Common myeloid progenitor, CD34-positive (primary cell): ENCODE data around the gene LIMCH1.

Source experiments
- CTCF ChIA-PET: fragments of 350-600 bp; sonication (Branson Sonifier 250); formaldehyde crosslinking; loops from one replicate; lab custom pipeline; 2021; ENCODE audit warnings: antibody characterized with exemption; lab: Charles Lee
- POLR2A ChIA-PET: fragments of 350-600 bp; sonication (Branson Sonifier 250); formaldehyde crosslinking; loops from one replicate; lab custom pipeline; 2021; ENCODE audit warnings: antibody characterized with exemption; lab: Charles Lee
- DNase-seq, 3 donors: peaks; one replicate each; pipeline versions ENCODE4 v3.0.0 to v3.0.0-alpha.2; 2013
- H3K27ac ChIP-seq, 2 experiments: 1 replicate in 1 of 2; 2 replicates in 1 of 2; pipeline ENCODE4 v1.7.0; 2013; ENCODE audit warnings: inconsistent platforms in 2 of 2, low read length in 2 of 2, mild to moderate bottlenecking in 2 of 2, low read depth in 1 of 2, moderate library complexity in 1 of 2; ENCODE audit not compliant: severe bottlenecking in 2 of 2, insufficient read depth in 1 of 2, poor library complexity in 1 of 2
- H3K27me3 ChIP-seq, 5 experiments: replicated peaks in 2 of 5; 1 replicate in 3 of 5; 2 replicates in 2 of 5; pipeline versions ENCODE4 v1.6.1 to v1.7.0; 2013; ENCODE audit warnings: low read length in 4 of 5, mild to moderate bottlenecking in 2 of 5, moderate library complexity in 2 of 5, inconsistent platforms in 1 of 5; ENCODE audit not compliant: insufficient read depth in 5 of 5, control insufficient read depth in 4 of 5
- H3K36me3 ChIP-seq, 4 experiments: 1 replicate in 2 of 4; 2 replicates in 2 of 4; pipeline versions ENCODE4 v1.6.1 to v1.7.0; 2013; ENCODE audit warnings: low read length in 3 of 4, control low read depth in 1 of 4, mild to moderate bottlenecking in 1 of 4; ENCODE audit not compliant: control insufficient read depth in 4 of 4, insufficient read depth in 4 of 4
- H3K4me1 ChIP-seq, 4 experiments: 1 replicate in 3 of 4; 2 replicates in 1 of 4; pipeline versions ENCODE4 v1.6.1 to v1.7.1; 2013; ENCODE audit warnings: low read length in 3 of 4, mild to moderate bottlenecking in 3 of 4, control low read depth in 1 of 4, inconsistent platforms in 1 of 4, moderate library complexity in 1 of 4; ENCODE audit not compliant: control insufficient read depth in 4 of 4, insufficient read depth in 4 of 4; ENCODE audit errors: control extremely low read depth in 1 of 4
- H3K4me3 ChIP-seq, 7 experiments: 1 replicate in 4 of 7; 2 replicates in 3 of 7; pipeline versions ENCODE4 v1.5.1 to v1.7.0; 2013; ENCODE audit warnings: mild to moderate bottlenecking in 7 of 7, low read length in 6 of 7, moderate library complexity in 6 of 7, inconsistent platforms in 2 of 7, low read depth in 2 of 7, control low read depth in 1 of 7; ENCODE audit not compliant: insufficient read depth in 4 of 7, control insufficient read depth in 1 of 7; ENCODE audit errors: extremely low read depth in 1 of 7
- H3K9me3 ChIP-seq, 5 experiments: 1 replicate in 4 of 5; 2 replicates in 1 of 5; pipeline versions ENCODE4 v1.6.1 to v1.7.1; 2013; ENCODE audit warnings: low read length in 4 of 5, mild to moderate bottlenecking in 2 of 5, inconsistent platforms in 1 of 5, low read depth in 1 of 5, moderate library complexity in 1 of 5; ENCODE audit not compliant: control insufficient read depth in 4 of 5, insufficient read depth in 2 of 5; ENCODE audit errors: control extremely low read depth in 1 of 5
- WGBS: methylation state at CpG from one replicate; pipeline ENCODE4 v1.1.5; 2013; ENCODE audit not compliant: insufficient coverage; 5-methylcytosine and 5-hydroxymethylcytosine counted together

Gene LIMCH1

DNA sequence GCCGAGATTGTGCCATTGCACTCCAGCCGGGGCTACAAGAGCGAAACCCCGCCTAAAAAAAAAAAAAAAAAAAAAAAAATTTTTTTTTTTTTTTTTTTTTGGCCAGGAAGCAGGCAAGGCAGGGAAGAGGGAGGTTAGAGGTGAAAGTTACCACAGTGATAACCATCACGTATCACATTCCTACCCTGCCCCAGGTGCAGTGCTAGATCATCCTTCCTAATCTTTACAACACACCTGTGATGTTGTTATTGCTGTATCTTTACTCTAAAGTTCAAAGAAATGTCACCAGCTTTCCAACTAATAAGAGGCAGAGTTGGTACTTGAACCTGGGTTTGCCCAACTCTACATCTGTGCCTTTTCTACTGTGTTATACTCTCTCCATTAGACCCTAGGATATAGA is 7.2 kb upstream of the LIMCH1 start:
- no peak for DNase-seq
- H3K36me3 ChIP-seq = no peaks in the 10 kb centered on the region
- no peaks in the 10 kb centered on the region for H3K9me3 ChIP-seq
- ChIA-PET POLR2A (no interaction called here), CTCF (interaction anchor here (1.1 to 1.2 kb wide), 2 partner anchors 11 to 50 kb away, joined by 3 to 4 read pairs; no protein-coding TSS in a partner anchor)
- no peak overlapping the region for H3K4me3 ChIP-seq
- H3K4me1 ChIP-seq = peaks cover 0 to 3% (median 0%) of the 10 kb centered on the region in 4 experiments
- H3K27ac ChIP-seq = no peak overlapping the region
- no CpG with 5 or more reads among the region's 5 CpGs for WGBS
- no peaks in the 10 kb centered on the region for H3K27me3 ChIP-seq

DNA sequence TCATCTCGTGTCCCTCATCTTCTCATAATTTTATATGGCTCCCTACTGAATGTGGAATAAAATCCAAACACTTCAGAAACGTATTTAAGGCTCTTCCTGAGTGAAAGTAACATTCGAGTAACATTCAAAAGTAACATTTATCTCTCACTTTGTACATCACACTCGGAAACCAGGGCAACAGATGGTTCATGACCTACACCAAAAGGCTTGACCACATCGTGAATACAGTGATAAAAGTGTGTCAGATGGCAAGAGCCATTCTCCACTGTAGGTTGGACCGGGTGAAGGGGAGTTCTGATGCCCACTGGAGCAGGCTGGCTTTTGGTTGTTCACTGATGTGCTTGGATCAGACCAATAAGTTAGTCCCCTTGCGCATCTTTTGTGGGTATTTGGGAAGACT is 5.6 kb upstream of the LIMCH1 start:
- 89% methylated on average over 5 of the region's 7 CpGs for WGBS
- Histone ChIP-seq H3K9me3 (no peaks in the 10 kb centered on the region), H3K27ac (no peak overlapping the region), H3K36me3 (no peaks in the 10 kb centered on the region), H3K4me3 (no peak overlapping the region), H3K27me3 (no peaks in the 10 kb centered on the region), H3K4me1 (peaks cover 0 to 12% (median 2%) of the 10 kb centered on the region in 4 experiments)
- ChIA-PET POLR2A (no interaction called here), CTCF (interaction anchor here (1.8 kb wide), 1 partner anchor 14 kb away, joined by 5 read pairs; no protein-coding TSS in a partner anchor)
- no peak for DNase-seq

DNA sequence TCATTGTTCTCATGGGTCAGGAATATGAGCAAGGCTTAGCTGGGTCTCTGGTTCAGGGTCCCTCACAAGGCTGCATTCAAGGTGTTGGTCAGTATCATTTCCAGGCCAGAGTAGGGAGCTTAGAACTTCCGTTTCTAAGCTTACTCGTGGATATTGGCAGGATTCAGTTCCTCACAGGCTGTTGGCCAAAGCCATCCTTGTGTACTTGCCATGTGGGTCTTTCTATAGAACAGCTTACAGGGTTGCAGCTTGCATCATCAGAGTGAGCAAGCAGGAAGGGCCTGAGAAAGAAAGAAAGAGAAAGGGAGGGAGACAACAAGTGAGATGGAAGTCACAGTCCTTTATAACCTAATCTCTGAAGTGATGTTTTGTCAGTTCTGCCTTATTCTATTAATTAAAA is 5.1 kb upstream of the LIMCH1 start:
- DNase-seq = no peak
- ChIA-PET POLR2A (no interaction called here), CTCF (interaction anchor here (1.8 kb wide), 1 partner anchor 13 kb away, joined by 5 read pairs; no protein-coding TSS in a partner anchor)
- no peaks in the 10 kb centered on the region for H3K9me3 ChIP-seq
- no peaks in the 10 kb centered on the region for H3K36me3 ChIP-seq
- H3K4me3 ChIP-seq = no peak overlapping the region
- H3K27ac ChIP-seq = no peak overlapping the region
- no peaks in the 10 kb centered on the region for H3K27me3 ChIP-seq
- H3K4me1 ChIP-seq = peaks cover 0 to 15% (median 2%) of the 10 kb centered on the region in 4 experiments
- WGBS = 88% methylated on average over 2 of the region's 2 CpGs

DNA sequence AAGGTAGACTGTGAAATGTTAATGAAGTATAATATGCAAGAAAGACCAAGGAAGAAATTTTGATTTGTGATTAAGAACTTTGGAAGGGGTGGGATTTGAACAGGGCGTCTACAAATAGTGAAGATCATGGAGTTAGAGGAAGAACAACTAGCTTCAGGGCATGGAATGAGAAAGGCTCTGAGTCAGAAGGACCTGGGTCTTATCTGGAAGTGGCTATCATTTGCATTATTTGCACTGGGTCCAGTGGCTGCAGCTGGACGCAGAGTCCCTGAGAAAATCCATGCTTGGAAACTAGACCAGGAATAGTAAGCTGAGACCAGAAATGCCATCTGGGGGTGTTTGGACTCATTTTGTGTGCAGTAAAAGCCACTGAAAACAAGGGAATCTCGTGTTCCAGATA is 4.3 kb upstream of the LIMCH1 start:
- DNase-seq = no peak
- Histone ChIP-seq H3K9me3 (no peaks in the 10 kb centered on the region), H3K4me3 (no peak overlapping the region), H3K27me3 (no peaks in the 10 kb centered on the region), H3K36me3 (no peaks in the 10 kb centered on the region), H3K4me1 (peaks cover 0 to 23% (median 2%) of the 10 kb centered on the region in 4 experiments), H3K27ac (no peak overlapping the region)
- WGBS = 100% methylated on average over 3 of the region's 3 CpGs
- CTCF ChIA-PET = interaction anchor here (1.8 kb wide), 1 partner anchor 12 kb away, joined by 5 read pairs; no protein-coding TSS in a partner anchor
- POLR2A ChIA-PET = no interaction called here

DNA sequence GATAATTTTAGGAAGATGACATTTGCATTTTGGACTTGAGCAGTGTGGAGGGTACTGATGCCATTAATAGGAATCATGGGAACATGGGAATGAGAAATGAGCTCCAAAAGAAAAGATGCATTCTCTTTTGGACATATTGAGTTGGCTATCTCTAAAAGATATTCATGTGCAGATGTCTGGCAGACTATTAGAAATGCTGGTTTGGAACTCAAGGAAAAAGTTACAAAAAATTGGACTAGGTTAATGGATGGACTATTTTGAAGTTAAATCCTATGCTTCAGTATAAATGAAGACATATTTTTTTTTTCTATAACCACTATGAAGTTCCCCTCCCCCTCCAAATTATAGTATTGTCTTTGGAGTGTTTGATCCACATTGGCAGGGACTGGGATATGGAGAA is 3.6 kb upstream of the LIMCH1 start:
- ChIA-PET CTCF (interaction anchor here (1.8 kb wide), 1 partner anchor 12 kb away, joined by 5 read pairs; no protein-coding TSS in a partner anchor), POLR2A (interaction anchor here (0.7 kb wide), 1 partner anchor 101 kb away, joined by 4 read pairs; no protein-coding TSS in a partner anchor)
- Histone ChIP-seq H3K36me3 (no peaks in the 10 kb centered on the region), H3K27ac (no peak overlapping the region), H3K4me1 (peaks cover 0 to 23% (median 2%) of the 10 kb centered on the region in 4 experiments), H3K4me3 (no peak overlapping the region), H3K9me3 (no peaks in the 10 kb centered on the region), H3K27me3 (no peaks in the 10 kb centered on the region)
- DNase-seq = no peak

DNA sequence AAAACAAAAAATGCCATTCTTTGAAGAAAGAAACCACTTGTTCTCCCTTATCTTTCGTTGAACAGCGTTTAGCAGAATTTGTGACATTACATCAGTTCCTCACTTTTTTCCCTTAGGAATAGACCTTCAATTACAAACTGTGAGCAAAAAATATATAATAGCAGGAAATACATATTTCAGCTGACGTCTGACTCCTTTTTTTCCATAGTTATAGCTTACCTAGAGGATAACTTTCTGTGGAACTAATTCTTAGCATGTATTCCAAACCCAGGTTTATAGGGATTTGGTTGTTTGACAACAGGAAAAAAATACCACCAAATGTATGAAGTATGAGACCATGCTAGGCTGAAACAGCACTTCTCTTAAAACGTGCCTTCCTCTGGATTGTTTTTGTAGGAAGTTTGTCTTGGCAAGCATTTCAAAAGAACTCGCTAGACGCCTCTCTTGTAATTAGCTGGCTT is 2.0 kb upstream of the LIMCH1 start:
- Histone ChIP-seq H3K4me1 (peaks cover 0 to 23% (median 2%) of the 10 kb centered on the region in 4 experiments), H3K27ac (peak overlapping the region in 1 of 2 experiments; percentile 64), H3K4me3 (peak overlapping the region in 1 of 7 experiments; percentile 12), H3K9me3 (no peaks in the 10 kb centered on the region), H3K36me3 (no peaks in the 10 kb centered on the region), H3K27me3 (no peaks in the 10 kb centered on the region)
- CTCF ChIA-PET = interaction anchor here (0.8 kb wide), 1 partner anchor 32 kb away, joined by 4 read pairs; no protein-coding TSS in a partner anchor
- 12% methylated on average over 5 of the region's 6 CpGs for WGBS
- POLR2A ChIA-PET = interaction anchor here (0.5 to 0.6 kb wide), 2 partner anchors 93 to 238 kb away, joined by 3 to 4 read pairs; no protein-coding TSS in a partner anchor
- DNase-seq = peak in 1 of 3 donors; percentile 17

DNA sequence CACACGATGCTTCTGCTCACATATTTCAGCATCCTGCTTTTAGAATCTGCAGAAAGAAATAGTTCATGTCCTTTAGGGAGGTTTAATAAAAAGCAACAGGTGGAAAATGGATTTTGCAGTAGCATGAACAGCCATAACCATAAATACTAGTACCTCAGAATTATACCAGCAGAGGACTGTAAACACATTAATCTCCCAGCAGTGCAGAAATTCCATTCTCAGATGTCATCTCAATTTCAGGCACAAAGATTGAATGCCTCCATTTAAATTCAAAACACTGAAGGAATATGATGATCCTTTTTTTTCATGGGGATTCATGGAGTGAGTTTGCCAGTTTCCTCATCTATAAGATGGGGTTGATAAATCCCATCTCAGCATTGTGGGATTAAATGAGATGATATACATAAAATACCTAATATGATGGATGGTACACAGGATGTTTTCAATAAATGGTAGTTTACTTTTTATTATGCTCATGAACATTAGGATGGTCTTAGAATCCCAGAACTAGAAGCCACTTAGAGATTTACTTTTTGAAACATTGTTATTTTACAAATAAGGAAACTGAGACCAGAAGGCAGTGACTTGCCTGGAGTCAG is 566 bp upstream of the LIMCH1 start:
- peaks cover 0 to 23% (median 2%) of the 10 kb centered on the region in 4 experiments for H3K4me1 ChIP-seq
- no peak overlapping the region for H3K4me3 ChIP-seq
- POLR2A ChIA-PET = no interaction called here
- CTCF ChIA-PET = no interaction called here
- 100% methylated on average over 1 of the region's 1 CpG for WGBS
- no peaks in the 10 kb centered on the region for H3K36me3 ChIP-seq
- H3K27me3 ChIP-seq = no peaks in the 10 kb centered on the region
- H3K9me3 ChIP-seq = no peaks in the 10 kb centered on the region
- no peak overlapping the region for H3K27ac ChIP-seq
- DNase-seq = no peak
